H1 (cell line): ENCODE data around the gene ARHGAP5. TPM values are rescaled to one million over a fixed set of nuclear protein-coding genes. Genes with fewer than 3 reads are reported as not detected.

Experiments
- KDM5A ChIP-seq: fragments of 200-600 bp; IDR thresholded peaks from 2 replicates; pipeline ENCODE4 v1.7.1; 2012; ENCODE audit warnings: mild to moderate bottlenecking, low read length, inconsistent platforms, mixed read lengths
- MAFK ChIP-seq: IDR thresholded peaks from 2 replicates; pipeline ENCODE4 v1.6.1; 2012; ENCODE audit warnings: low read depth, mild to moderate bottlenecking, improper control_type of control experiment, low read length
- SP4 ChIP-seq: IDR thresholded peaks from 2 replicates; pipeline ENCODE4 v1.6.1; 2012; ENCODE audit warnings: low read length, inconsistent platforms
- polyA plus RNA-seq, 7 experiments: library from polyadenylated mRNA; depleted of rRNA in 3 of 7; stranded (reverse) in 5 of 7; unstranded in 2 of 7; fragments of >200 nt in 5 of 7; fragments of 200-250 nt in 2 of 7; gene quantifications; 1 replicate in 5 of 7; 2 replicates in 1 of 7; 4 replicates in 1 of 7; pipeline versions ENCODE4 v1.2.1 to v1.2.3, GENCODE V29; 2011 to 2013; ENCODE audit warnings: missing spikeins in 2 of 7, mixed read lengths in 2 of 7
- total RNA-seq: library from RNA; stranded (reverse); fragmentation: NEBNext Ultra II Directional; extraction: Animal tissue kit (Norgen Biotek cat#: 25700); gene quantifications from 2 replicates; pipeline ENCODE4 v1.2.1, GENCODE V29; 2021

Gene ARHGAP5
- total and polyA plus RNA-seq, 2 of the 8 experiments (the other 6 are each of a cell fraction or from before 2014, with no cell fraction given) = 7.8 to 77.3 TPM

GRCh38 chr14:32085182-32085844 is 8.2 kb downstream of the ARHGAP5 start (continued):
- TF ChIP-seq MAFK = no peak
- no peak for TF ChIP-seq KDM5A
- no peak for TF ChIP-seq SP4
